GM21447 (cell line): ENCODE measurements around the gene ACACA.
"Not testable (repeated sequence)": the region's sequence is repeated elsewhere in the genome, so short reads cannot be mapped to it uniquely, and the experiment has no call there.

Experiments
- ATAC-seq: cut with Tn5 transposase; IDR thresholded peaks from one replicate; pipeline ENCODE4 v1.9.1; 2021; ENCODE audit not compliant: unreplicated experiment

ACACA gene

GRCh38 chr17:37406635-37407461 lies at the start of gene ACACA, which contains the start of gene TADA2A:
Gene ACACA, minus strand, starts transcription at chr17:37406836. Its CDS starts 537 bp downstream, at chr17:37406299.
Gene TADA2A, plus strand, starts transcription at chr17:37406886. Its CDS starts 4,480 bp downstream, at chr17:37411366.
- ATAC-seq = peak; percentile 79

GRCh38 chr17:37450112-37450511 lies 43.5 kb upstream of the ACACA start:
- ATAC-seq = no peak

GRCh38 chr17:37447641-37448040 lies 41.0 kb upstream of the ACACA start:
- no peak for ATAC-seq

- no peak for ATAC-seq
These were observed 39.4 kb upstream of the ACACA start for GRCh38 chr17:37446027-37446426.

- ATAC-seq = not testable (repeated sequence)
These were observed 34.9 kb upstream of the ACACA start for GRCh38 chr17:37441369-37442014.

- ATAC-seq = no peak
These were observed 33.8 kb upstream of the ACACA start for GRCh38 chr17:37440424-37440823.

GRCh38 chr17:37438141-37438540 lies 31.5 kb upstream of the ACACA start:
- ATAC-seq = no peak

GRCh38 chr17:37432671-37433070 lies 26.0 kb upstream of the ACACA start:
- no peak for ATAC-seq

- ATAC-seq = no peak
These were observed 23.5 kb upstream of the ACACA start for GRCh38 chr17:37430051-37430627.

GRCh38 chr17:37429453-37429852 lies 22.8 kb upstream of the ACACA start:
- ATAC-seq = no peak

GRCh38 chr17:37429039-37429438 lies 22.4 kb upstream of the ACACA start:
- no peak for ATAC-seq

- ATAC-seq = no peak
These were observed 18.6 kb upstream of the ACACA start for GRCh38 chr17:37425268-37425667.

- no peak for ATAC-seq
These were observed 16.5 kb upstream of the ACACA start for GRCh38 chr17:37422971-37423625.

- no peak for ATAC-seq
These were observed 11.2 kb upstream of the ACACA start for GRCh38 chr17:37417852-37418251.

GRCh38 chr17:37413875-37414519 lies 7.4 kb upstream of the ACACA start:
- no peak for ATAC-seq

GRCh38 chr17:37410357-37410756 lies 3.7 kb upstream of the ACACA start:
- no peak for ATAC-seq

- not testable (repeated sequence) for ATAC-seq
These were observed 1.5 kb upstream of the ACACA start for GRCh38 chr17:37408145-37408479.

- ATAC-seq = peak; percentile 25
These were observed 541 bp downstream of the ACACA start for GRCh38 chr17:37405955-37406634.

- ATAC-seq = not testable (repeated sequence)
These were observed 1.1 kb downstream of the ACACA start for GRCh38 chr17:37405522-37405921.

GRCh38 chr17:37400505-37400904 lies 6.1 kb downstream of the ACACA start:
- no peak for ATAC-seq
